GM19452 (cell line): ENCODE results near the gene ADAMTS5.

Experiments
- ATAC-seq: cut with Tn5 transposase; IDR thresholded peaks from one replicate; pipeline ENCODE4 v1.9.1; 2021; ENCODE audit not compliant: unreplicated experiment

The ADAMTS5 gene

DNA sequence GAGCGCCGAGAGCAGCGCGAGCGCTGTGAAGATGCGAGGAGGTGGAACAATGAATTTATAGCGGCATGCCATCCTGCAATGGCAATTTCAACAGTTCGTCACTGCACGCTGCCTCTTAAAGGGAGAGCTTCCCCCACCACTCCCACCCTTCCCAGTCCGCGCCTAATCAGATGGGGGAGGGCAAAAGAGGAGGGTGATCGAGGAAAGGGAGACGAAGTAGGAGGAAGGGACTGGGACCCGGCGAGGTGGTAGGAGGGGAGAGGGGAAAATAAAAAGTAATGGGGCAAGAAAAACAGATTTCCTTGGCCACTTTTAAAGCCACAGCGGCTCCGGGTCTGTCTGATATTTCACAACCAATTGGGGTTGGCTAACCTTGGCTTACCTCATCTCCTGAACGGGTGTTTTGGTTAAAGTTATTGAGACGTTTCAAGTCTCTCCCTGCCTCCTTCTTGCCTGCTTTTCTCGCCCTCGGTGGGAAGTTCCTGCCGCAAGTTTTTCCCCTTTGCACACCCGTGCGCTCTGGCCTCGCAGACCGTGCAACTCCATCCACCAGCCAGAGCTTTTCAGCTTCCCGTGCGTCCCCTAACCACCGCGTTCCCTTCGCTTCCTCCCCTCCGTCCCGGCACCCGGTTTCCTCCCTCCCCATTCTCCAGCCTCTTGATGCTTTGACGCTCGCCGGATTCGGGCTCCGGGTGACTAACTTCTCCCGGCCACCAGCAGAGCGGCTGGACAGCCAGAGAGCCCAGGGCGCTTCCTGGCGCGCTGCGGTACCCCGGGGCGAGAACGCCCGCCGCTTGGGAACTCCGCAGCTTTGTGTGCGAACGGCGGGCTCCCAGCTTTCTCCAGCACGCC is at the start of gene ADAMTS5:
ADAMTS5 (minus strand) TSS at position 27 of the 852 bp plus-strand sequence. CDS start 697 bp downstream, outside the sequence.
- ATAC-seq = no peak

GRCh38 chr21:27001526-27001925 is 34.6 kb upstream of the ADAMTS5 start:
- ATAC-seq = no peak

- no peak for ATAC-seq
These were observed 16.7 kb upstream of the ADAMTS5 start for GRCh38 chr21:26983576-26983975.

DNA sequence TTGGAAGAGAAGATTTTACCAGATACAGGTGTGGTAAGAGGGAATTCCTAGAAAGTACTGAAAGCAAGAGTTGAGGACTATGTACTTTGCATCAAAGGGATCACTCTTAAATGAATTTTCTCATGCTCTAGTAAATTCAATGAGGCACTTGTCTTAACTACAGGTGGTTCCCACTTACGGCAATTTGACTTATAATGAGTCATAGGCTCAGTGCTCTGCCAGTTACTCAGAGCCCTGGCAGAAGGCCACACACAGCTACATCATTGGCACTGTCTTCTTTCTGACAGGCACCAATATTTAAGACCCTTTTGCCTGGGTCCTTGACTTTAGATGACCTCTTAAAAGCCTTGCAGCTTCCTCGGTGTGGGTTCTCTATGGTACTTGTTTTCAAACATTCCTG is 15.9 kb upstream of the ADAMTS5 start:
- ATAC-seq = no peak

- no peak for ATAC-seq
These were observed 10.9 kb upstream of the ADAMTS5 start for GRCh38 chr21:26977746-26978145.

DNA sequence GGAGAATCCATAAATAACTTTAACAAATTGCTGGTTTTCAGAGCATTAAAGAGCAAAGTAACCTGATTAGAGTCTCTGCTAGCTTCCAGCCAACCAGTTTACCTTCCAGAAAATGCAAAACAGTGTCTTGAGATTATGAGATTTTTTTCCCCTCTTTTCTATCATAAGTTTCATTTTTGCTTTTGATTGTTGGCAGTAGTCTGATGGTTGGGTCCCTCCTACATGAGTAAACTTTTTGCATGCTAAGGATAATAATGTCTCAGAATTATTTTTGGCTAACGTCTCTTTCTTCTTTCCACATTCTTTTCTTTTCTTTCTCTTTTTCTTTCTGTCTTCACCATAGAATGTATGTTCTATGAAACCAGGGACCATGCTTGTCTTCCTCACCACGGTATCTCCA is 6.3 kb upstream of the ADAMTS5 start:
- no peak for ATAC-seq

- no peak for ATAC-seq
These were observed 5.3 kb upstream of the ADAMTS5 start for GRCh38 chr21:26972192-26972591.

DNA sequence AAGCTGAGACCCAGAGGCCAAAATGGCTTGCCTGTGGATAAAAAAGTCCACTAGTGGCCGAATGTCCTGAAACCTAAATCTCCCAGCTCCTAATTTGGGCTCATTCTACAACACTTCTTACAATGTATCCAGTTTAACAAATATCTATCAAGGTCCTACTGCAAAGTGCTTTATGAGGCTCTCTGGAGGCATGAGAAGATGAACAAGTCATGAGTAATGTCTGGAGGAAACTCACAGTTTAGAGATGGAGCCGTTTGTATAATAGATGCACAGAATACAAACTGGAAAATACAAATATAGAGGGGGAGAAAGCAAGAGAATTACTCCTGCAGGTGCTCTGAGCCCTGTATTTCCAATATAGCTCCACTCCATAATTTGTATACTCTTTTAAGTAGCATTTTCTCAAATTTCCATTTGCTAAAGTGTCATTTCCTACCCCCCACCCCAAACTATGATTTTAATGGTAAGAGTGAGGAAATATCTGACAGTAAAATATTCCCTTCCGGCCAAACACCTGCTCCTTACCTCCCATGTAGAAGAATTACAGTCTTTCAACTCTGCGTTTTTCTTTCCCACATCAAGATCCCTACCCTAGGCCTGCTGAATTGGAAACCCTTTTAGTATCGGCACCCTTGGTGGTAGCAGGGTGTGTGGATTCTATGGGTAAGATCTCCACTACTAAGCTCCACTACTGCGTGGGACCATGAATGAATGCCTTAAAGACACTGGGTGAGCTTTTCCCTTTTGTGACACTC is 3.3 kb upstream of the ADAMTS5 start:
- ATAC-seq = no peak

DNA sequence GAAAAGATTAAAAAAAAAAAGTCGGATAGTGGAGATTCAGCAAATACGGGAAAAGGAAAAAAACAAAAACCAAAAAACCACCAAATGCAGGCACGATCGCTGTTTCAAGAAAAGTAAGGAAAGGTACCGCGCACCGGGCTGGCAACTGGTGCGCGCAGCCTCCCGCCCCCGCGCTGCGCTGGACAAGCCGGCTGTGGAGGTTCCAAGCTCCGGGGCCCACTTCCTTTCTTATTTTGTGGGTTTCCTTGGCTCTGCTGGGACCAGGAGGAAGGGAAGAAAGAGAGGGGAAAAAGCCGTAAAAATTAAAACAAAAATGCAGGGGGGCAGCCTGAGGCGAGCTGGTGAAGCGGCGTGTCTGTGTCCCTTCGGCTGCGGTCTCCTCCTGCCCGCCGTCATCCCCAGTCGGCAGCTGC is 233 bp downstream of the ADAMTS5 start:
- ATAC-seq = no peak

GRCh38 chr21:26965907-26966581 is 844 bp downstream of the ADAMTS5 start:
- ATAC-seq = no peak

DNA sequence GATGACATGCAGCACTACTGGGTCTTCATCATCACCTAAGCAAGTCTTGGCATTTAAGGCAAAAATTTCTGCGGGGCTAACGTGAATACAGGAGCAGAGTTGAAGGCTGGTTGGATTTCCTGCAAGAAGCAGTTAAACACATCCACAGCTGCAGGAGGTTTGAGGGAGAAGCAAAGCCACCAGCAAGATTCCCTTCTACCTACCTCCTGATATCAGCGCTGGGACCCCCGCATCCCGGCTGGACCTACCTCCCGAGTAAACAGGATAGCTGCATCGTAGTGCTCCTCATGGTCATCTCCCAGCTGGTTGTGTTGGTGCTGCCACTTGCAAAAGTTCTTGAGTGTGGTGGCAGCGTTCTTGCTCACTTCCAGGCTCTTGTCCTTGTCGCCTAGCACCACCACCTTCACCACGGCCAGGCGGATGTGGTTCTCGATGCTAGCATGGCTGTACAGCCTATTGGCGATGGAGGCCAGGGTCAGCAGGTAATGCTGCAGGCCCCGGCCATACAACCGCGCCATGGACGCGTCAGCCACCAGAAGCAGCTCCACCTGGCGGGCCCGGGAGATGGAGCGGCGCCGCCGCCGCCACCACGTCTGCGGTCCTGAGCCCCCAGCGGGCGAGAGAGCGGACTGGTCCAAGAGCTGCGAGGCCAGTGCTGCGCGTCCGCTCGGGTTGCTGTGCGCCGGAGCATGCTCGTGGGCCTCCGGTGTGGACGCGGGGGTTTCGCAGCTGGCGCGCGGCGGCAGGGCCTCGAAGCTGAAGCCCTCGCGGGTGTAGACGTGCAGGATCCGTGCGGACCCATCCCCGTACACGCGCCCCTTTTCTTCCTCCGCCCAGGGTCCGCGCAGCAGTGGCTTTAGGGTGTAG is 1.6 kb downstream of the ADAMTS5 start:
- ATAC-seq = no peak

DNA sequence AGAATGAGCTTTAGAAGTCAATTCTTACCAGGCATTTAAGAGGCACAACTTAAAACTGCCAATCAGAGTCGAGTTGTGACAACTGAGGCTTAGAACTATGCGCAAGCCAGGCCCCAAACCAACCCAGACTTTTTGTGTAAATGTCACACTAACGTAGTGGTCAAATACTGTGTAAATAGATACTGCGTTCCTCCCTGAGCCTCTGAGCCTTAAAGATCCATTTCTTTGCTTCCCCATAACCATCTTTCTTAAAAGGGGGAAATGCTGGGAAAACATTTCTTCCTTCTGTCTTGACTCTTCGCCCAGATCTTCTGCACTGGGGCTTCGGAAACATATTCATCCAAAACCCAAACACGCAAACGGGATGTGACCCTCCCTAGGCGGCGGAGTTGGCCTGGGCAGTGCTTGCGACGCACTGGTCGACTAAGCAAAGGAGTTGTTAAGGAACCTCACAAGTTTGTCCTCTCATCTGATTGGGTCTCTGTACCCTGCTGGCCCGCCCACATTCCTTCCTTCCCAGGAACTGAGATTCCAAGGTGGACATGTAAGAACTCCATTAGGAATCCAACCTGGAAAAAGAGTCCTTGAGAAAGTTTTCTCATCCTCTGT is 2.6 kb downstream of the ADAMTS5 start:
- ATAC-seq = no peak

DNA sequence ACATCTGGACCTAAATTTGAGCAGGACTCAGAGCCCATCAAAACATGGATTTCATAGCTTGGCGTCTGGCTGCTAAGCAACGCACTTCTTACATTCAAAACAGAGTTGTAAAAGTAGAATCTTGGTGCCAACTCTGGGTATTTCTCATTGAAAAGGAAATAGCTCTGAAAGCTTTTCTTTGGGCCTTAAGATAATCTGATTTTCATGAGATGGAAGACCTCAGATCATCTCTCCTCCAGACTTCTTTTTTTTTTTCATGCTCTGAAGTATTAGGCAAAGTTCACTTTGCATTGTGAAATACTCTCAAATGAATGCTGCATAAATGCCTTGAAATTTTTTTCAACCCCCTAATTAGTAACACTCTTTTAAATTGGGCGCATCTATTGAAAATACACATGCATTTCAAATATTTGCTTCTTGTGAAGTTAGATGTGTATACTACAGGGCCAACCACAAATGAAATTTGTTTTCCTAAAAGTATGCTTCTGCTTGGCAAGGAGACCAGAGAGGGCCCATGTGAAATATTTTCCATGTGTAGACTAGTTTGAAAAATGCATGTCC is 4.2 kb downstream of the ADAMTS5 start:
- ATAC-seq = no peak

DNA sequence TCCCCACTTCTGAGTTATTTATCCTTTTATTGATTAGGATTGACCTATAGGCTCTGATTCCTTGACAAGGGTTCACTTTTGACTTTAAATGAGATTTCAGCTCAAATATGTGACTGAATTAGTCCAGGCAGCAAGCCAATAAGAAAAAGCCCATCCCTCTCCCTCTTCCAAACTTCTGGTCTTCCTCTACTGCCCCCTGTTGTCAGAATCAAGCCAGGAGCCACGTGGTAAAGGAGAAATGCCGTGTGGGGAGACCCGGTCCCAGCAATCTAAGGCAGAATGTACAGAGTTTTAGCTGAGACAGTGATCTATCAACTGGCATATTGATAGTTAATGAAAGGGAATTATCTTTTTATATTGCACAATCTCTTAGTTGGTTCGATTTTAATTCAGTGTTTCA is 5.2 kb downstream of the ADAMTS5 start:
- ATAC-seq = no peak

DNA sequence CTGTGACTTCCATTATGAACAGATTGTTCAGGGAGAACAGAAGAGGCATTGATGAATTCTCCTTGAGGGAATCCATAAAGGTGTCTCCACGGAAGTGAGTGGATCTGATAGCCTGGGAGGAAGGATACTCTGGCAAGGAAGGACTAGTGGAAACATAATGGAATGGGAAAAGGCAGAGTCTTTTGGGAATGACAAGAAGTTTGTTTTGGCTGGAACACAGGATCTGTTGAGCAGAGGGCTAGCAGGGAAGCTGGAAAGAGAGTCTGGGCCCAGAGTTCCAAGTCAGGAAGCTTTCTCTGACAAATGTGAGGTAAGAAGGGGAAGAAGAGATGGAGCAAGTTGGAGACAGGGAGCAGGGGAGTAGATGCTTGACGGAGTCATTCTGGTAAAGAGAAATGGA is 8.1 kb downstream of the ADAMTS5 start:
- ATAC-seq = no peak

GRCh38 chr21:26956813-26957212 is 10.1 kb downstream of the ADAMTS5 start:
- ATAC-seq = no peak

- ATAC-seq = no peak
These were observed 10.7 kb downstream of the ADAMTS5 start for GRCh38 chr21:26956216-26956615.

GRCh38 chr21:26954662-26955121 is 12.2 kb downstream of the ADAMTS5 start:
- no peak for ATAC-seq

- ATAC-seq = no peak
These were observed 14.4 kb downstream of the ADAMTS5 start for GRCh38 chr21:26952374-26953066.
